ENCODE measurements around the gene CYP24A1. TPM values are rescaled to one million over a fixed set of nuclear protein-coding genes. Genes with fewer than 3 reads are reported as not detected.
A peak's percentile ranks its signal among the peaks of the same experiment; 100 is the strongest.

The CYP24A1 gene
- total RNA-seq, 2 donors from 2014 or later: 0.07 to 0.08 TPM

- intact Hi-C loops (cut with DNase I): no loop called here
- DNase-seq: no peak
- Histone ChIP-seq H3K9me3 (no peaks in the 10 kb centered on the region), H3K4me3 (no peak overlapping the region), H3K27me3 (peaks cover 23% of the 10 kb centered on the region), H3K27ac (no peak overlapping the region), H3K4me1 (peaks cover 5% of the 10 kb centered on the region), H3K9ac (ENCODE audit: low read depth in 2 of 2, low read length in 2 of 2) (no peak overlapping the region), H3K36me3 (no peaks in the 10 kb centered on the region)
- no peak for TF ChIP-seq CTCF (IDR thresholded peaks at IDR 0.05)
Measured at GRCh38 chr20:54178256-54178655, 4.5 kb upstream of the CYP24A1 start.

GRCh38 chr20:54177378-54177777 lies 3.6 kb upstream of the CYP24A1 start:
- intact Hi-C loops (cut with DNase I): no loop called here
- DNase-seq: no peak
- no peaks in the 10 kb centered on the region for H3K36me3 ChIP-seq
- no peak overlapping the region for H3K27ac ChIP-seq
- no peak overlapping the region for H3K9ac ChIP-seq (ENCODE audit: low read depth in 2 of 2, low read length in 2 of 2)
- H3K4me3 ChIP-seq: no peak overlapping the region
- peaks cover 32% of the 10 kb centered on the region for H3K27me3 ChIP-seq
- no peaks in the 10 kb centered on the region for H3K9me3 ChIP-seq
- no peak for TF ChIP-seq CTCF (IDR thresholded peaks at IDR 0.05)
- H3K4me1 ChIP-seq: peaks cover 9% of the 10 kb centered on the region

- H3K36me3 ChIP-seq: no peaks in the 10 kb centered on the region
- no peak overlapping the region for H3K9ac ChIP-seq (ENCODE audit: low read depth in 2 of 2, low read length in 2 of 2)
- DNase-seq: no peak
- no peak overlapping the region for H3K4me3 ChIP-seq
- H3K4me1 ChIP-seq: peaks cover 9% of the 10 kb centered on the region
- intact Hi-C loops (cut with DNase I): no loop called here
- TF ChIP-seq CTCF (IDR thresholded peaks at IDR 0.05): no peak
- H3K27ac ChIP-seq: no peak overlapping the region
- no peaks in the 10 kb centered on the region for H3K9me3 ChIP-seq
- peaks cover 40% of the 10 kb centered on the region for H3K27me3 ChIP-seq
Measured at GRCh38 chr20:54176610-54177009, 2.8 kb upstream of the CYP24A1 start.

- TF ChIP-seq CTCF (IDR thresholded peaks at IDR 0.05): no peak
- DNase-seq: no peak
- Histone ChIP-seq H3K27ac (no peak overlapping the region), H3K4me3 (no peak overlapping the region), H3K9ac (ENCODE audit: low read depth in 2 of 2, low read length in 2 of 2) (no peak overlapping the region), H3K27me3 (peaks cover 47% of the 10 kb centered on the region), H3K4me1 (peaks cover 9% of the 10 kb centered on the region), H3K36me3 (no peaks in the 10 kb centered on the region), H3K9me3 (no peaks in the 10 kb centered on the region)
- intact Hi-C loops (cut with DNase I): no loop called here
Measured at GRCh38 chr20:54174457-54175175, 830 bp upstream of the CYP24A1 start.

- intact Hi-C loops (cut with DNase I): no loop called here
- Histone ChIP-seq H3K4me3 (no peak overlapping the region), H3K9me3 (no peaks in the 10 kb centered on the region), H3K27me3 (peaks cover 47% of the 10 kb centered on the region), H3K9ac (ENCODE audit: low read depth in 2 of 2, low read length in 2 of 2) (no peak overlapping the region), H3K36me3 (no peaks in the 10 kb centered on the region), H3K27ac (no peak overlapping the region), H3K4me1 (peaks cover 9% of the 10 kb centered on the region)
- no peak for TF ChIP-seq CTCF (IDR thresholded peaks at IDR 0.05)
- DNase-seq: peak; percentile 31
Measured at GRCh38 chr20:54172856-54173652, 732 bp downstream of the CYP24A1 start.
